HAP-1 (cell line): ENCODE results near the gene SPINK14.

Experiments used
- DNase-seq, 2 experiments: peaks; one replicate each; pipeline ENCODE4 v3.0.0-alpha.2; 2016 to 2020; ENCODE audit warnings: low spot score in 2 of 2
- H3K27me3 ChIP-seq: fragments of 250-450 bp; sonication (Bioruptor Pico); 2 replicates; pipeline ENCODE4 v1.5.1; 2020; ENCODE audit warnings: low read depth, mild to moderate bottlenecking, moderate library complexity
- H3K36me3 ChIP-seq: fragments of 250-450 bp; sonication (Bioruptor Pico); replicated peaks from 2 replicates; pipeline ENCODE4 v1.5.1; 2020; ENCODE audit warnings: mild to moderate bottlenecking
- H3K4me1 ChIP-seq: fragments of 250-450 bp; sonication (Bioruptor Pico); 2 replicates; pipeline ENCODE4 v1.5.1; 2020; ENCODE audit warnings: mild to moderate bottlenecking
- H3K4me3 ChIP-seq: fragments of 250-450 bp; sonication (Bioruptor Pico); 2 replicates; pipeline ENCODE4 v1.5.1; 2020; ENCODE audit warnings: mild to moderate bottlenecking, moderate library complexity
- H3K9me3 ChIP-seq: fragments of 250-450 bp; sonication (Bioruptor Pico); 2 replicates; pipeline ENCODE4 v1.5.1; 2020; ENCODE audit warnings: mild to moderate bottlenecking, moderate library complexity
- in situ Hi-C: fragments of 300-500 bp; cut with MboI; formaldehyde crosslinking; loops from 3 replicates; pipeline ENCODE4 v1.14.3; 2020; ENCODE audit warnings: low sequenced_read_pairs, inconsistent platforms, mixed read lengths

The SPINK14 gene, protein sequence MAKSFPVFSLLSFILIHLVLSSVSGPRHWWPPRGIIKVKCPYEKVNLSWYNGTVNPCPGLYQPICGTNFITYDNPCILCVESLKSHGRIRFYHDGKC

DNA sequence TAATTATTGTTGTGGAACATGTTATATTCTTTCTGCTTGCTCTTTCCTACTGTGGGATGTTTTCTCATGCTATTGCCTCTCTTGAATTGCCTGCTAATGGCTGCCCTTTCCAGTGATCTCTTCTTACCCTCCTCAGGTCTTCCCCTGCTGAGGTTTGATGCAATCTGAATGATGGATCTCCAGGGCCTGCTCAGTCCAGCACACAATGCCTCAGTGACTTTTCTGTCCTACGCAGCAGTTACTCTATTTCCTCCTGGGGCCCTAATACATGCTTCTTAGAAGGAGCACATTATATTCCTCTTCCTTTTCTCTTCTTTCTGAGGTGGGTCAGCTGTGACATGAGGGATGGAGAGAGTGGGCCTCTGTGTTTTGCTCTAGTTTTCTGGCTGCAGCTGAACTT lies at the start of gene SPINK14:
SPINK14 (plus strand) TSS at position 301 of the 400 bp plus-strand sequence. CDS start 1,187 bp downstream, outside the sequence.
- in situ Hi-C loops = no loop called here
- Histone ChIP-seq H3K4me3 (no peak within 1 kb of the TSS), H3K36me3 (no peaks in the 10 kb centered on the region), H3K4me1 (no peaks in the 10 kb centered on the region), H3K27me3 (no peaks in the 10 kb centered on the region), H3K9me3 (no peaks in the 10 kb centered on the region)
- DNase-seq = no peak

DNA sequence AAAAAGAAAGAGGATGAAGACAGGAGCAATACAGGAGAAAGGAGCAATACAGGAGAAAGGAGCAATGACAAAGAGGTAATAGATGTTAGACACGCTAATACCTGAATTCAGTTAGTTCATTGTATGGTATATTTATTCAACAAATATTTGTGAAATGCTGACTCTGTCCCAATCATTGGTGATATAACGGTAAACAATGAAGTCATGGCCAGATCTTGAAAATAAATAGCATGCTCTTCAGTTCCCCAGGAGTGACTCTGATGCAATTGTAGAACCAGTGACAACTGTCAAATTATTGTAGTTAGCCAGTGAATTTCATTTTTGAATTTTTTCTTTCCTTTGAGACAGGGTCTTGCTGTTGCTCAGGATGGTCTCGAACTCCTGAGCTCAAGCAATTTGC lies 48.0 kb upstream of the SPINK14 start:
- Histone ChIP-seq H3K36me3 (no peaks in the 10 kb centered on the region), H3K4me1 (no peaks in the 10 kb centered on the region), H3K9me3 (no peaks in the 10 kb centered on the region), H3K27me3 (no peaks in the 10 kb centered on the region), H3K4me3 (no peak overlapping the region)
- in situ Hi-C loops = no loop called here
- DNase-seq = no peak

DNA sequence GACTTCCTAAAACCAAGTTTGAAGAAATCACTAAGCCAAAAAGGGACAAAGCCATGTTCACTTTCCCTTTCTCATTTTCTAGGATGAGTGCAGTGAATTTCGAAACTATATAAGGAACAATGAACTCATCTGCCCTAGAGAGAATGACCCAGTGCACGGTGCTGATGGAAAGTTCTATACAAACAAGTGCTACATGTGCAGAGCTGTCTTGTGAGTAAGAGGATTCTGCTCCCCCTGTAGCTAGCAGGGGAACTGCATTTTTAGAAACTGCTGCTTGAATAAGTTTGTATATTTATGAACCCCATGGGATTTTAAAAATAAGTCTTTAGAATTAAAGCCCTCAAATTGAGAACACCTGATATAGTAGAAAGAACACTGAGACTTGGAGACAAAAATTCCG lies 42.7 kb upstream of the SPINK14 start:
- Histone ChIP-seq H3K4me3 (no peak overlapping the region), H3K4me1 (no peaks in the 10 kb centered on the region), H3K9me3 (no peaks in the 10 kb centered on the region), H3K27me3 (no peaks in the 10 kb centered on the region), H3K36me3 (no peaks in the 10 kb centered on the region)
- no peak for DNase-seq
- in situ Hi-C loops = no loop called here

DNA sequence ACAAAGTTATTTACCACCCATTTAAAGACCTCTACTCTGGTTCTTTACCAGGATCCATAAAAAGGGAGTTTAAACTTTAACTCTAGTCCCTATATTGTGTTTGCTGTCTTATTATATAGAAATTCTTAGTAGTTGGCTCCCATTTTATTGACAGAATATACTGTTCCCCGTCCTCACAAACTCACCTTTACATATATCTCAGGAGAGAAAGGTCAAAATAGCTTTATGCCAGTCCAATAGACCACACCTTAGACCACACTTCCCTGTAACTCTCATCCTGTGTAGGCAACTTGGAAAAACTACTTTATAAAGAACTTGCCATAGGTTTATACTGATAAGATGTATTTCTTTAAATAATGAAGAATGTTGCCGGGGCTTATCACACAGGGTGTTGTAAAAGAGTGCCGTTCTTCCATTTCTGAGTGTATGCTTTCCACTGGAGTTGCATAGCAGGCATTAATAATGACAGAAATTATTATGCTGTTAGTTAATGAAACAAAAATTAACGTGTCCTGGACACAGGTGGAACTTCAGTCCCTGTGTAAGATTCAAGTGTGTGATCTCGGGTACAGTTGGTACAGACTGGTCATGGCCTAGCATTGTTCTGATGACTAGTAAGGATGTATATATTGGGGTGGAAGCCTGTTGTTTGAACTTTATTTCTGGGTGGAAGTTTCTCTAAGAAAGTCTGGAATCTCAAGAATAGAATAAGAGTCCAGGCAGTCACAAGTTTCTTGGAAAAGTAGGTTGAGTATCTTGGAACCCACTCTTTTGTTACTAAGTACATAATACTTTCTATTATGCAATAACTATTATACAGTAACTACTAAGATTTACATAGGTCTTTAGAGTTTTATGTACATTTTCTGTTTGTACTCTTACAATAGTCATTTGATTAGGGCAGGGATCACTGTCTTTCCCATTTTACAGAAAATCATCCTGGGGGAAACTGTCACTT lies 33.0 kb upstream of the SPINK14 start:
- Histone ChIP-seq H3K4me3 (no peak overlapping the region), H3K27me3 (no peaks in the 10 kb centered on the region; the same call in 1 of the 2 replicates), H3K36me3 (no peaks in the 10 kb centered on the region), H3K4me1 (no peaks in the 10 kb centered on the region), H3K9me3 (no peaks in the 10 kb centered on the region)
- in situ Hi-C loops = no loop called here
- DNase-seq = no peak

DNA sequence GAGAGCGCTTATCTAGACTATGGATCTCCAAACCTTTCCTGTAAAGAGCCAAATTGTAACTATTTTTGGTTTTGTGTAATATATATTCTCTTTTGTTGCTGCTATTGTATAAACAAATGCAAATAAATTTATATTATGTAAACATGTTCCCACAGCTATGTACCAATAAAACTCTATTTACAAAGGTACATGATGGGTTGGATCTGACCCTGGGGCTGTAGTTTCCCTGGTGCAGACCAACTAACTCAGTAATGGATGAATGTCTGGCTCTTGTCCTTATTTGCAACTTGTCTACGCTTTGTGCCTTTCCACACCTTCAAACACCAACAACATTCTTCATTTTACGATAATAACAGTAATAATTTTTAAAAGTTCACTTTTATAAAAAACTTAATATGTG lies 27.5 kb upstream of the SPINK14 start:
- no peaks in the 10 kb centered on the region; the same call in 1 of the 2 replicates for H3K27me3 ChIP-seq
- no peaks in the 10 kb centered on the region for H3K9me3 ChIP-seq
- in situ Hi-C loops = no loop called here
- no peaks in the 10 kb centered on the region for H3K4me1 ChIP-seq
- no peak for DNase-seq
- no peaks in the 10 kb centered on the region for H3K36me3 ChIP-seq
- no peak overlapping the region for H3K4me3 ChIP-seq

DNA sequence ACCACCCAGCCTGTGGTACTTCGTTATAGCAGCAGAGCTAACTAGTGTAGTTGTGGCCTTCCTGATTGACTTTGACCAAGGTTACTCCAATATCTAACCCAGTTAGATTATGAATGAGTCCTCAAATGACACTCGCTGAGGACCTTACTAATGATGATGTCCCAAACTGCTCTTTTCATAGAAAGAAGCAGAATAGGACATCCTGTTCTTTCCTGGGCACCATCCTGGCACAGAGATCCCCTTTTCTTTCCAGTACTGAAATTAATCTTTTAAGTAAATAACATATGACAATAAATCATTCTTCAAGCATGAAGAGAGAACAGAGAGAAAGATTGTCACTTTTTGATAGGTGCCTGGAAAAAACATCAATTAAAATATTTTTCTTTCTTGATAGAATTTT lies 26.7 kb upstream of the SPINK14 start:
- Histone ChIP-seq H3K4me1 (no peaks in the 10 kb centered on the region), H3K4me3 (no peak overlapping the region), H3K9me3 (no peaks in the 10 kb centered on the region), H3K36me3 (no peaks in the 10 kb centered on the region), H3K27me3 (no peaks in the 10 kb centered on the region)
- in situ Hi-C loops = no loop called here
- no peak for DNase-seq

DNA sequence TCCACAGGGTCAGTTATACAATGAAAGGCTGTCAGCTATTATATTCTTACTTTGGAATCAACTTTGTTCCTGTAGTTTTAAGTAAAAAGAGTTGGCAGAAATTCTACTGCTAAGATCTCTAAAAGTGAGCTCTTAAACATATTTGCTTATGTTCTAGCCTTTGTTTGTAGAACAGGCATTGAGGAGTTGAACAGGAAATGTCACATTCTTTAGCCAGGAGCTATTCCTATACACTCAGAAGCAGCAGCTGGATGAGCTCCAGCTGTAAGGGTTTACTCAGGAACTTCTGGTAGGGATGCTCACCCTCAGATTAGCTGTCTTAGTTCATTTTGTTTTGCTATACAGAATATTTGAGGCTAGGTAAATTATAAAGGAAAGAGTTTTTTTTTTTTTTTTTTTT lies 22.4 kb upstream of the SPINK14 start:
- in situ Hi-C loops = no loop called here
- Histone ChIP-seq H3K36me3 (no peaks in the 10 kb centered on the region), H3K4me3 (no peak overlapping the region), H3K27me3 (no peaks in the 10 kb centered on the region), H3K4me1 (no peaks in the 10 kb centered on the region), H3K9me3 (no peaks in the 10 kb centered on the region)
- no peak for DNase-seq

DNA sequence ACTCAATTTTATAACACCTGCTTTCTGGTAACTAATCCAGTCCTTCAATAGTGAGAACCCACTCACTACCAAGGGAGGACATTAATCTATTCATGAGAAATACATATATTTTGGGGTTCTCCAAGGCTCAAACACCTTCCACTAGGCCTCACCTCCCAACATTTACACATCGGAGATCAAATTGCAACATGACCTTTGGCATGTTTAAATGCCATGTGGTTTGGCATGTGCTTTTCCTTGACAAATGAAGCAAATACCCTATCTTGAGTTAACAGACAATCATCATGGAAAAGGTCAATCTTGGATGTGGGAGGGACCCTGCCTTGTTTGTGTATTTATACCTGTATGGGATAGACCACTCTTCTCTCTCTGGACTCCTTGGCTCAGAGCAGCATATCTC lies 21.9 kb upstream of the SPINK14 start:
- in situ Hi-C loops = no loop called here
- H3K4me1 ChIP-seq = no peaks in the 10 kb centered on the region
- no peaks in the 10 kb centered on the region for H3K9me3 ChIP-seq
- no peak for DNase-seq
- H3K4me3 ChIP-seq = no peak overlapping the region
- no peaks in the 10 kb centered on the region for H3K27me3 ChIP-seq
- H3K36me3 ChIP-seq = no peaks in the 10 kb centered on the region

DNA sequence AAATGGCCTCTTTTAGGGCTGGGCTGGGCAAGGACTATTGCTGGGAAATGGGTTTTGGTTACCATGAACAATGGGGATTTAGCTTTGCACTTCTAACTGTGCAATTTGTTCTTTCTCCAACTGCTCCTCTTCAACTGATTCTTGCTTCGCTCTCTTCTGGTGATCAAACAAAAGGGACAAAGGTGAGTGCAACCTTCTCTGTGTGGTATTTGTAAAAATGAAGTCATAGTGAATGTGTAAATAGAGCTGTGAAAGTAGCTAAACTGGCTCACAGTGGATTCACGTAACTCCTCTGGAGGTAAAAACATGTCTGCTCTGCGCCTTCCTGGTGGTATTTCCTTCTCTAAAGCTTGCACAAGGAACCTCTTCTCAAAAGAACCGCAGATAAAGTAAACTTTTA lies 20.9 kb upstream of the SPINK14 start:
- Histone ChIP-seq H3K4me1 (no peaks in the 10 kb centered on the region), H3K27me3 (no peaks in the 10 kb centered on the region), H3K36me3 (no peaks in the 10 kb centered on the region), H3K9me3 (no peaks in the 10 kb centered on the region), H3K4me3 (no peak overlapping the region)
- no peak for DNase-seq
- in situ Hi-C loops = no loop called here

DNA sequence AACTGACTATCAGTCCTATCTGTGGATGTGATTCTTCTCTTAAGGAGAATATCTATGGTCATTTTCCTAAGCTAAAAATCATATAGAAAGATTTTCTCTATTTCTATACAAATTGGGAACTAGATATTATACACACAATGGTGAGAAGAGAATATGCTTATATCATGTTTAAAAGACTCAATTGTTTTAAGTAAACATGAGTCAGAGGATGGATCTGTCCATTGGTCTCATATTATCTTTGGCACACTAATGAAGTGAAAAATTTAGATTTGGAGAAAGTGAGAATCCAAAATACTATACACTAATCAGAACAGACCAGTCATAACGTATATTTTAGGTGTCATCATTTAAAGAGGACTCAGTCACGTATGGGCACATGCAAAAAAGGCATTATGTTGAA lies 16.5 kb upstream of the SPINK14 start:
- H3K9me3 ChIP-seq = no peaks in the 10 kb centered on the region
- no peak for DNase-seq
- H3K36me3 ChIP-seq = no peaks in the 10 kb centered on the region
- H3K27me3 ChIP-seq = no peaks in the 10 kb centered on the region
- no peak overlapping the region for H3K4me3 ChIP-seq
- no peaks in the 10 kb centered on the region for H3K4me1 ChIP-seq
- in situ Hi-C loops = no loop called here

DNA sequence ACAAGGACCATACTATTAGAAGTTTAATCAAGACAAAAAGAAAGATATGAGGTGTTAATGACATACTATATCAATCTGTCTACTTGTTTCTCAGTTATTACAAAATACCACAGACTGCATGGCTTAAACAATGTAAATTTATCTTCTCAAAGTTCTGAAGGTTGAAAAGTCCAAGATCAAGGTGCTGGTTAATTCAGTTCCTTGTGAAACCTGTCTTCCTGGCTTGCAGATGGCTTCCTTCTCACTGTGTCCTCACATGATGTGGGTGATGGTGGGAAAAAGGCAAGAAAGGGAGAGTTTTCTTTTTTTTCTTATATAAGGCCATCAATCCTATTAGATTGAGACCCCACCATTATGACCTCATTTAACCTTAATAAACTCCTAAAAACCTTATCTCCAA lies 15.6 kb upstream of the SPINK14 start:
- H3K4me1 ChIP-seq = no peaks in the 10 kb centered on the region
- no peak overlapping the region for H3K4me3 ChIP-seq
- H3K9me3 ChIP-seq = no peaks in the 10 kb centered on the region
- DNase-seq = no peak
- no peaks in the 10 kb centered on the region for H3K27me3 ChIP-seq
- no peaks in the 10 kb centered on the region for H3K36me3 ChIP-seq
- in situ Hi-C loops = no loop called here

DNA sequence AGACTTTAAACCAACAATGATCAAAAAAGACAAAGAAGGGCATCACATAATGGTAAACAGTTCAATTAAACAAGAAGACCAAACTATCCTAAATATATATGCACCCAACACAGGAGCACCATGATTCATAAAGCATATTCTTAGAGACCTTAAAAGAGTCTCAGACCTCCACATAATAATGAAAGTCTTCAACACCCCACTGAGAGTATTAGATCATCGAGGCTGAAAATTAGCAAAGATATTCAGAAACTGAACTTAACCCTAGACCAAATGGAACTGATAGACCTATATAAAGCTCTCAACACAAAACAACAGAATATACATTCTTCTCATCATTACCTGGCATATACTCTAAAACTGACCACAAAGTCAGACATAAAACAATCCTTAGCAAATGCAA lies 11.7 kb upstream of the SPINK14 start:
- H3K9me3 ChIP-seq = no peaks in the 10 kb centered on the region
- no peak for DNase-seq
- no peaks in the 10 kb centered on the region for H3K27me3 ChIP-seq
- H3K4me1 ChIP-seq = no peaks in the 10 kb centered on the region
- H3K36me3 ChIP-seq = no peaks in the 10 kb centered on the region
- no peak overlapping the region for H3K4me3 ChIP-seq
- in situ Hi-C loops = no loop called here

DNA sequence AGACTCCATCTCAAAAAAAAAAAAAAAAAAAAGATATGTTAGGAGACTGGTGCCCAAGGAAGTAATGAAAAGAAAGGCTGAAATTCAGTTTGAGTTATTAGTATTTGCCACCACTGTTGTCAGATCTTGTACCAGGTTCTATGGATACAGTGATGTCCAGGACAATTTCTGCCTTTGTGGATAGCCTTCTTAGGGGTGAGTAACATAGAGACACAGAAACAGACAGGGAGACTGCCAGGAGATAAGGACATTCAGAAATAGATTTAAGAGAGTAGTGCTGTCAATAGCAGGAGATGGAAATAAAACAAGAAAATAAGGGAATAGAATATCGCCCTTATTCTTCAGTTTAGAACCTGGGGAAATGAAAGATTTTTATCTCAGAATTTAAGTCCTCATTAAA lies 6.3 kb upstream of the SPINK14 start:
- in situ Hi-C loops = no loop called here
- Histone ChIP-seq H3K4me1 (no peaks in the 10 kb centered on the region), H3K9me3 (no peaks in the 10 kb centered on the region), H3K4me3 (no peak overlapping the region), H3K27me3 (no peaks in the 10 kb centered on the region), H3K36me3 (no peaks in the 10 kb centered on the region)
- no peak for DNase-seq

DNA sequence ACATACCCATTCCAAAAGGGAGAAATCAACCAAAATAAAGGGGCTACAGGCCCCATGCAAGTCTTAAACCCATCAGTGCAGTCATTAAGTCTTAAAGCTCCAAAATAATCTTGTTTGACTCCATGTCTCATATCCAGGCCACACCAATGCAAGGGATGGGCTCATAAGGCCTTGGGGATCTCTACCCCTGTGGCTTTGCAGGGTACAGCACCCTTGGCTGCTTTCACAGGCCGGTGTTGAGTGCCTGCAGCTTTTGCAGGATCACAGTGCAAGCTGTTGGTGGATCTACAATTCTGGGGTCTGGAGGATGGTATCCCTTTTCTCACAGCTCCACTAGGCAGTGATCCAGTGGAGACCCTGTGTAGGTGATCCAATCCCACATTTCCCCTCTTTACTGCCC lies 5.0 kb upstream of the SPINK14 start:
- no peaks in the 10 kb centered on the region for H3K4me1 ChIP-seq
- no peaks in the 10 kb centered on the region for H3K9me3 ChIP-seq
- DNase-seq = no peak
- no peak overlapping the region for H3K4me3 ChIP-seq
- in situ Hi-C loops = no loop called here
- no peaks in the 10 kb centered on the region for H3K27me3 ChIP-seq
- no peaks in the 10 kb centered on the region for H3K36me3 ChIP-seq
